CD8-positive, alpha-beta memory T cell (primary cell): ENCODE results near the gene RNLS. TPM values are rescaled to one million over a fixed set of nuclear protein-coding genes. Genes with fewer than 3 reads are reported as not detected.
A peak's percentile ranks its signal among the peaks of the same experiment; 100 is the strongest.

Experiments
- CTCF ChIA-PET: fragments of 350-600 bp; sonication (Branson Sonifier 250); formaldehyde crosslinking; loops from one replicate; lab custom pipeline; 2021; ENCODE audit warnings: antibody characterized with exemption; lab: Charles Lee
- POLR2A ChIA-PET: fragments of 350-600 bp; sonication (Branson Sonifier 250); formaldehyde crosslinking; loops from one replicate; lab custom pipeline; 2021; ENCODE audit warnings: antibody characterized with exemption; lab: Charles Lee
- DNase-seq, 5 donors: peaks; one replicate each; pipeline versions ENCODE4 v3.0.0 to v3.0.0-alpha.2; 2020 to 2022; ENCODE audit warnings: mixed read lengths in 1 of 5
- H3K27ac ChIP-seq: one replicate; pipeline ENCODE4 v1.7.0; 2013; ENCODE audit warnings: low read depth, mild to moderate bottlenecking, low read length, moderate library complexity
- H3K27me3 ChIP-seq: 2 replicates; pipeline ENCODE4 v1.7.0; 2013; ENCODE audit warnings: low read length, mild to moderate bottlenecking; ENCODE audit not compliant: insufficient read depth, poor library complexity, severe bottlenecking
- H3K36me3 ChIP-seq: 2 replicates; pipeline ENCODE4 v1.7.0; 2013; ENCODE audit warnings: mild to moderate bottlenecking, low read length, moderate library complexity; ENCODE audit not compliant: insufficient read depth
- H3K4me1 ChIP-seq: 2 replicates; pipeline ENCODE4 v1.7.0; 2013; ENCODE audit warnings: mild to moderate bottlenecking, low read length, moderate library complexity; ENCODE audit not compliant: insufficient read depth
- H3K4me3 ChIP-seq: 2 replicates; pipeline ENCODE4 v1.7.0; 2013; ENCODE audit warnings: mild to moderate bottlenecking, low read length
- H3K9me3 ChIP-seq: 2 replicates; pipeline ENCODE4 v1.7.0; 2013; ENCODE audit warnings: mild to moderate bottlenecking, low read length
- H3K27ac Mint-ChIP-seq, 8 donors: one replicate each; pipeline ENCODE4 v1.8.0; 2020 to 2021; ENCODE audit warnings: mixed read lengths in 8 of 8, mild to moderate bottlenecking in 6 of 8, inconsistent platforms in 3 of 8, moderate library complexity in 3 of 8
- H3K27me3 Mint-ChIP-seq, 2 donors: one replicate each; pipeline ENCODE4 v1.8.0; 2020 to 2021; ENCODE audit warnings: mixed read lengths in 2 of 2, mild to moderate bottlenecking in 1 of 2, moderate library complexity in 1 of 2
- H3K36me3 Mint-ChIP-seq, 3 donors: one replicate each; pipeline ENCODE4 v1.8.0; 2020 to 2021; ENCODE audit warnings: mixed read lengths in 3 of 3, inconsistent platforms in 1 of 3, mild to moderate bottlenecking in 1 of 3
- H3K4me1 Mint-ChIP-seq, 3 donors: one replicate each; pipeline ENCODE4 v1.8.0; 2020 to 2021; ENCODE audit warnings: mixed read lengths in 3 of 3, inconsistent platforms in 1 of 3, mild to moderate bottlenecking in 1 of 3
- H3K4me3 Mint-ChIP-seq, 7 donors: one replicate each; pipeline ENCODE4 v1.8.0; 2020 to 2021; ENCODE audit warnings: mixed read lengths in 7 of 7, mild to moderate bottlenecking in 6 of 7, moderate library complexity in 4 of 7, inconsistent platforms in 2 of 7
- H3K9me3 Mint-ChIP-seq, 5 donors: one replicate each; pipeline ENCODE4 v1.8.0; 2020 to 2022; ENCODE audit warnings: mixed read lengths in 5 of 5, mild to moderate bottlenecking in 3 of 5, moderate library complexity in 2 of 5, inconsistent platforms in 1 of 5
- polyA plus RNA-seq: library from polyadenylated mRNA; unstranded; fragments of 300-500 nt; fragmentation: Illumina TruSeq; gene quantifications from one replicate; pipeline ENCODE4 v1.2.3, GENCODE V29; 2021
- total RNA-seq, 2 experiments: library from RNA; stranded (reverse); gene quantifications; one replicate each; pipeline ENCODE4 v1.2.3, GENCODE V29; 2021

The RNLS gene
- total and polyA plus RNA-seq, 3 experiments from 2014 or later: 4.0 to 7.0 (median 4.6) TPM

GRCh38 chr10:88333248-88333630 is 249.9 kb downstream of the RNLS start:
- Mint-ChIP-seq H3K9me3 (no peaks in the 10 kb centered on the region), H3K27ac (no peak overlapping the region), H3K4me1 (peaks cover 5 to 15% (median 15%) of the 10 kb centered on the region in 3 donors), H3K27me3 (no peaks in the 10 kb centered on the region), H3K36me3 (peaks cover 0 to 2% (median 0%) of the 10 kb centered on the region in 3 donors), H3K4me3 (no peak overlapping the region)
- ChIA-PET POLR2A (no interaction called here), CTCF (no interaction called here)
- no peaks in the 10 kb centered on the region for H3K27me3 ChIP-seq
- H3K36me3 ChIP-seq: no peaks in the 10 kb centered on the region
- no peak overlapping the region for H3K27ac ChIP-seq
- no peaks in the 10 kb centered on the region for H3K9me3 ChIP-seq
- no peak for DNase-seq
- H3K4me1 ChIP-seq: peaks cover 6% of the 10 kb centered on the region
- H3K4me3 ChIP-seq: no peak overlapping the region

- Mint-ChIP-seq H3K27me3 (no peaks in the 10 kb centered on the region), H3K36me3 (peaks cover 0 to 2% (median 0%) of the 10 kb centered on the region in 3 donors), H3K4me1 (peaks cover 5 to 15% (median 15%) of the 10 kb centered on the region in 3 donors), H3K4me3 (no peak overlapping the region), H3K9me3 (no peaks in the 10 kb centered on the region), H3K27ac (peak overlapping the region in 1 of 8 donors; percentile 21)
- POLR2A ChIA-PET: no interaction called here
- no peak for DNase-seq
- H3K36me3 ChIP-seq: no peaks in the 10 kb centered on the region
- peaks cover 6% of the 10 kb centered on the region for H3K4me1 ChIP-seq
- CTCF ChIA-PET: no interaction called here
- no peaks in the 10 kb centered on the region for H3K9me3 ChIP-seq
- no peak overlapping the region for H3K27ac ChIP-seq
- no peaks in the 10 kb centered on the region for H3K27me3 ChIP-seq
- no peak overlapping the region for H3K4me3 ChIP-seq
Measured at GRCh38 chr10:88332503-88333247, 250.4 kb downstream of the RNLS start.

- Histone ChIP-seq H3K27ac (no peak overlapping the region), H3K36me3 (no peaks in the 10 kb centered on the region), H3K4me3 (no peak overlapping the region), H3K27me3 (no peaks in the 10 kb centered on the region), H3K4me1 (peaks cover 6% of the 10 kb centered on the region), H3K9me3 (no peaks in the 10 kb centered on the region)
- H3K27ac Mint-ChIP-seq: no peak overlapping the region
- ChIA-PET POLR2A (no interaction called here), CTCF (no interaction called here)
- H3K4me3 Mint-ChIP-seq: no peak overlapping the region
- DNase-seq: no peak
- H3K4me1 Mint-ChIP-seq: peaks cover 5 to 15% (median 15%) of the 10 kb centered on the region in 3 donors
- H3K9me3 Mint-ChIP-seq: no peaks in the 10 kb centered on the region
- peaks cover 0 to 7% (median 4%) of the 10 kb centered on the region in 3 donors for H3K36me3 Mint-ChIP-seq
- H3K27me3 Mint-ChIP-seq: no peaks in the 10 kb centered on the region
Measured at GRCh38 chr10:88330174-88330573, 252.9 kb downstream of the RNLS start.

- no peak overlapping the region for H3K27ac ChIP-seq
- no peaks in the 10 kb centered on the region for H3K27me3 ChIP-seq
- peaks cover 10 to 56% (median 16%) of the 10 kb centered on the region in 3 donors for H3K36me3 Mint-ChIP-seq
- no peak overlapping the region for H3K27ac Mint-ChIP-seq
- H3K4me1 ChIP-seq: no peaks in the 10 kb centered on the region
- peaks cover 0 to 3% of the 10 kb centered on the region in 2 donors for H3K27me3 Mint-ChIP-seq
- H3K36me3 ChIP-seq: no peaks in the 10 kb centered on the region
- no peaks in the 10 kb centered on the region for H3K4me1 Mint-ChIP-seq
- DNase-seq: no peak
- no peak overlapping the region for H3K4me3 Mint-ChIP-seq
- peaks cover 14% of the 10 kb centered on the region for H3K9me3 ChIP-seq
- ChIA-PET CTCF (no interaction called here), POLR2A (no interaction called here)
- H3K9me3 Mint-ChIP-seq: peaks cover 19 to 33% (median 28%) of the 10 kb centered on the region in 5 donors
- no peak overlapping the region for H3K4me3 ChIP-seq
Measured at GRCh38 chr10:88322324-88323063, 260.6 kb downstream of the RNLS start.

GRCh38 chr10:88319960-88320517 is 263.1 kb downstream of the RNLS start:
- CTCF ChIA-PET: no interaction called here
- POLR2A ChIA-PET: no interaction called here
- Mint-ChIP-seq H3K9me3 (peaks cover 19 to 35% (median 28%) of the 10 kb centered on the region in 5 donors), H3K27me3 (peaks cover 0 to 3% of the 10 kb centered on the region in 2 donors), H3K27ac (peak overlapping the region in 1 of 8 donors; percentile 27), H3K4me1 (no peaks in the 10 kb centered on the region), H3K4me3 (no peak overlapping the region), H3K36me3 (peaks cover 10 to 54% (median 17%) of the 10 kb centered on the region in 3 donors)
- Histone ChIP-seq H3K4me3 (no peak overlapping the region), H3K27ac (no peak overlapping the region), H3K27me3 (no peaks in the 10 kb centered on the region), H3K36me3 (no peaks in the 10 kb centered on the region), H3K9me3 (peaks cover 14% of the 10 kb centered on the region), H3K4me1 (no peaks in the 10 kb centered on the region)
- no peak for DNase-seq

- peaks cover 19 to 35% (median 28%) of the 10 kb centered on the region in 5 donors for H3K9me3 Mint-ChIP-seq
- Histone ChIP-seq H3K4me3 (no peak overlapping the region), H3K27ac (no peak overlapping the region), H3K4me1 (no peaks in the 10 kb centered on the region), H3K27me3 (no peaks in the 10 kb centered on the region), H3K9me3 (peaks cover 14% of the 10 kb centered on the region), H3K36me3 (no peaks in the 10 kb centered on the region)
- H3K36me3 Mint-ChIP-seq: peaks cover 10 to 54% (median 17%) of the 10 kb centered on the region in 3 donors
- no peak for DNase-seq
- POLR2A ChIA-PET: no interaction called here
- no peaks in the 10 kb centered on the region for H3K4me1 Mint-ChIP-seq
- peaks cover 0 to 3% of the 10 kb centered on the region in 2 donors for H3K27me3 Mint-ChIP-seq
- no peak overlapping the region for H3K4me3 Mint-ChIP-seq
- no peak overlapping the region for H3K27ac Mint-ChIP-seq
- CTCF ChIA-PET: no interaction called here
Measured at GRCh38 chr10:88318803-88319202, 264.3 kb downstream of the RNLS start.

- H3K36me3 Mint-ChIP-seq: peaks cover 10 to 38% (median 17%) of the 10 kb centered on the region in 3 donors
- H3K27ac Mint-ChIP-seq: no peak overlapping the region
- no peak overlapping the region for H3K4me3 ChIP-seq
- no peaks in the 10 kb centered on the region for H3K4me1 Mint-ChIP-seq
- no peak overlapping the region for H3K4me3 Mint-ChIP-seq
- H3K27me3 ChIP-seq: no peaks in the 10 kb centered on the region
- H3K36me3 ChIP-seq: no peaks in the 10 kb centered on the region
- H3K9me3 Mint-ChIP-seq: peaks cover 19 to 35% (median 27%) of the 10 kb centered on the region in 5 donors
- no peak for DNase-seq
- no peak overlapping the region for H3K27ac ChIP-seq
- H3K4me1 ChIP-seq: no peaks in the 10 kb centered on the region
- peaks cover 0 to 3% of the 10 kb centered on the region in 2 donors for H3K27me3 Mint-ChIP-seq
- ChIA-PET CTCF (no interaction called here), POLR2A (no interaction called here)
- H3K9me3 ChIP-seq: peaks cover 14% of the 10 kb centered on the region
Measured at GRCh38 chr10:88317099-88317498, 266.0 kb downstream of the RNLS start.
